ENCODE measurements around the gene SPECC1.

DNA sequence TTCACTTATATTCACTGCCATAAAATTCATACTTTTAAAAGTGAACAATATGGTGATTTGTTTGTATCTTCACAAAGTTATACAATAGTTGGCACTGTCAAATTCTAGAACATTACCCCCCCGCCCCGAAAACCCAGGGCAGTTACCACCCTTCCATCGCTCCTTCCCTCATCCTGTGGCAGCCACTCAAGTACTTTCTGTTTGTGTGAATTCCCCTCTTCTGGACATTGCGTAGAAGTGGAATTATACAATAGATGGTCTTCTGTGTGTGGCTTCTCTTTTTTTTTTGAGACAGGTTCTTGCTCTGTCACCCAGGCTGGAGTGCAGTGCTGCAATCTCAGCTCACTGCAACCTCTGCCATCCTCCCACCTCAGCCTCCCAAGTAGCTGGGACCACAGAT is 58.6 kb downstream of the SPECC1 start:
- TF ChIP-seq POLR2A (IDR thresholded peaks at IDR 0.05; ENCODE audit: low read depth, low read length) (no peak), MAX (IDR thresholded peaks at IDR 0.05; ENCODE audit: insufficient read depth, insufficient read length) (no peak), POLR2AphosphoS5 (IDR thresholded peaks at IDR 0.05; ENCODE audit: insufficient read depth, low read depth, low read length) (no peak), EZH2 (IDR thresholded peaks at IDR 0.05; ENCODE audit: borderline replicate concordance, low read depth, low read length, severe bottlenecking) (no peak), GATA2 (IDR thresholded peaks at IDR 0.05; ENCODE audit: insufficient read depth, insufficient read length, low read depth, low read length) (no peak)
- TF ChIP-seq, protein P1, sequence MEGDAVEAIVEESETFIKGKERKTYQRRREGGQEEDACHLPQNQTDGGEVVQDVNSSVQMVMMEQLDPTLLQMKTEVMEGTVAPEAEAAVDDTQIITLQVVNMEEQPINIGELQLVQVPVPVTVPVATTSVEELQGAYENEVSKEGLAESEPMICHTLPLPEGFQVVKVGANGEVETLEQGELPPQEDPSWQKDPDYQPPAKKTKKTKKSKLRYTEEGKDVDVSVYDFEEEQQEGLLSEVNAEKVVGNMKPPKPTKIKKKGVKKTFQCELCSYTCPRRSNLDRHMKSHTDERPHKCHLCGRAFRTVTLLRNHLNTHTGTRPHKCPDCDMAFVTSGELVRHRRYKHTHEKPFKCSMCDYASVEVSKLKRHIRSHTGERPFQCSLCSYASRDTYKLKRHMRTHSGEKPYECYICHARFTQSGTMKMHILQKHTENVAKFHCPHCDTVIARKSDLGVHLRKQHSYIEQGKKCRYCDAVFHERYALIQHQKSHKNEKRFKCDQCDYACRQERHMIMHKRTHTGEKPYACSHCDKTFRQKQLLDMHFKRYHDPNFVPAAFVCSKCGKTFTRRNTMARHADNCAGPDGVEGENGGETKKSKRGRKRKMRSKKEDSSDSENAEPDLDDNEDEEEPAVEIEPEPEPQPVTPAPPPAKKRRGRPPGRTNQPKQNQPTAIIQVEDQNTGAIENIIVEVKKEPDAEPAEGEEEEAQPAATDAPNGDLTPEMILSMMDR (IDR thresholded peaks at IDR 0.05; ENCODE audit: extremely low read depth in 1 of 2, insufficient read depth in 1 of 2, low read depth in 1 of 2, low read length in 2 of 2) = no peak
